ENCODE measurements around the gene TOP2A. TPM values are rescaled to one million over a fixed set of nuclear protein-coding genes. Genes with fewer than 3 reads are reported as not detected.

TOP2A gene
- total RNA-seq, 1 donor from 2014 or later: 114 TPM

- peaks cover 83% of the 10 kb centered on the region for H3K4me1 Mint-ChIP-seq (ENCODE audit: low read depth)
- peak overlapping the region; percentile 85 for H3K27ac Mint-ChIP-seq
- H3K9me3 Mint-ChIP-seq (ENCODE audit: low read depth): no peaks in the 10 kb centered on the region
- H3K27me3 Mint-ChIP-seq: no peaks in the 10 kb centered on the region
- DNase-seq (ENCODE audit: low spot score, unreplicated experiment): no peak
- TF ChIP-seq, protein P1, sequence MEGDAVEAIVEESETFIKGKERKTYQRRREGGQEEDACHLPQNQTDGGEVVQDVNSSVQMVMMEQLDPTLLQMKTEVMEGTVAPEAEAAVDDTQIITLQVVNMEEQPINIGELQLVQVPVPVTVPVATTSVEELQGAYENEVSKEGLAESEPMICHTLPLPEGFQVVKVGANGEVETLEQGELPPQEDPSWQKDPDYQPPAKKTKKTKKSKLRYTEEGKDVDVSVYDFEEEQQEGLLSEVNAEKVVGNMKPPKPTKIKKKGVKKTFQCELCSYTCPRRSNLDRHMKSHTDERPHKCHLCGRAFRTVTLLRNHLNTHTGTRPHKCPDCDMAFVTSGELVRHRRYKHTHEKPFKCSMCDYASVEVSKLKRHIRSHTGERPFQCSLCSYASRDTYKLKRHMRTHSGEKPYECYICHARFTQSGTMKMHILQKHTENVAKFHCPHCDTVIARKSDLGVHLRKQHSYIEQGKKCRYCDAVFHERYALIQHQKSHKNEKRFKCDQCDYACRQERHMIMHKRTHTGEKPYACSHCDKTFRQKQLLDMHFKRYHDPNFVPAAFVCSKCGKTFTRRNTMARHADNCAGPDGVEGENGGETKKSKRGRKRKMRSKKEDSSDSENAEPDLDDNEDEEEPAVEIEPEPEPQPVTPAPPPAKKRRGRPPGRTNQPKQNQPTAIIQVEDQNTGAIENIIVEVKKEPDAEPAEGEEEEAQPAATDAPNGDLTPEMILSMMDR (IDR thresholded peaks at IDR 0.05; ENCODE audit: unreplicated experiment): no peak
- H3K4me3 Mint-ChIP-seq (ENCODE audit: low read depth): no peak overlapping the region
- peaks cover 14% of the 10 kb centered on the region for H3K36me3 Mint-ChIP-seq (ENCODE audit: insufficient read depth)
Measured at GRCh38 chr17:40348136-40348504, 69.6 kb downstream of the TOP2A start.

DNA sequence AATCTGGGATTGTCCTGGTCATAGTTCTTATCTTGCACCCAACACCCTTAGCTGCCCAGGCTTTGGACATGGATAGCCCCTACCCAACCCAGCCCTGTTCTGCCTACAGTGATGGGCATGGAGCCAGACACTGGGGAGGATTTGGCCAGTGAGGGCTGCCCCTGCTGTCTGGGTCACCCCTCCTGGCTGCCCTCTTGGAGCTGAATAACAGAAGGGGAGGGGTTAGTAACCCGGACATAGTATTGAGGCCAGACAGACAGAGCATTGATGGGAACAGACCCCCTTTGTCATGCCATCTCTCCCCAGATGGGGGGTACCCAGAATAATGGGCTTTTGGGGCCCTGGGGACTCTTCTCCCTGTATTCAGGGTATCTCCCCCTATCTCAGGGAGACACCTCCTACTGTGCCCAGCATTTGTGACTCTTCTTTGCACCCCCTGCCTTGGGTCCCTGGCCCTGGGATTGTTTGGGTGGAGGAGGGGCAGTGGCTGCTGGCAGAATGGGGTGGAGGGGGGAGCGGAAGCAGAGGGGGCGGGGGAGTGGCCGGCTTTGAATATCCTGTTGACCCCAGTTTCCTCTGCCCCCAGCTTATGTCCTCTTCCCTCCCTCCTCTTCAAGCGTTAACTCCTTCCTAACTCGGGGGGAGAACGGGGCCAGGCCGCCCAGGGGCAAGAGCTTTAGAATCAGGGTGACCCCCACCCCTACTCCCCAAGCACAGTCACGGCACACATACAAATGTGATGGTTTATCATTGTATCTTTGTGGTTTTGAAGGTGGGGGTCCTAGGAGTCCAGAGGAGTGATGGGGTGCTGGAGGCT, 70.2 kb downstream of the TOP2A start:
- Mint-ChIP-seq H3K27me3 (no peaks in the 10 kb centered on the region), H3K36me3 (ENCODE audit: insufficient read depth) (peaks cover 10% of the 10 kb centered on the region), H3K4me1 (ENCODE audit: low read depth) (peaks cover 82% of the 10 kb centered on the region), H3K9me3 (ENCODE audit: low read depth) (no peaks in the 10 kb centered on the region), H3K27ac (peak overlapping the region; percentile 88), H3K4me3 (ENCODE audit: low read depth) (peak overlapping the region; percentile 37)
- no peak for DNase-seq (ENCODE audit: low spot score, unreplicated experiment)
- TF ChIP-seq, protein P1 (IDR thresholded peaks at IDR 0.05; ENCODE audit: unreplicated experiment): no peak

GRCh38 chr17:40346765-40347158, 70.9 kb downstream of the TOP2A start:
- peaks cover 75% of the 10 kb centered on the region for H3K4me1 Mint-ChIP-seq (ENCODE audit: low read depth)
- H3K27me3 Mint-ChIP-seq: no peaks in the 10 kb centered on the region

DNA sequence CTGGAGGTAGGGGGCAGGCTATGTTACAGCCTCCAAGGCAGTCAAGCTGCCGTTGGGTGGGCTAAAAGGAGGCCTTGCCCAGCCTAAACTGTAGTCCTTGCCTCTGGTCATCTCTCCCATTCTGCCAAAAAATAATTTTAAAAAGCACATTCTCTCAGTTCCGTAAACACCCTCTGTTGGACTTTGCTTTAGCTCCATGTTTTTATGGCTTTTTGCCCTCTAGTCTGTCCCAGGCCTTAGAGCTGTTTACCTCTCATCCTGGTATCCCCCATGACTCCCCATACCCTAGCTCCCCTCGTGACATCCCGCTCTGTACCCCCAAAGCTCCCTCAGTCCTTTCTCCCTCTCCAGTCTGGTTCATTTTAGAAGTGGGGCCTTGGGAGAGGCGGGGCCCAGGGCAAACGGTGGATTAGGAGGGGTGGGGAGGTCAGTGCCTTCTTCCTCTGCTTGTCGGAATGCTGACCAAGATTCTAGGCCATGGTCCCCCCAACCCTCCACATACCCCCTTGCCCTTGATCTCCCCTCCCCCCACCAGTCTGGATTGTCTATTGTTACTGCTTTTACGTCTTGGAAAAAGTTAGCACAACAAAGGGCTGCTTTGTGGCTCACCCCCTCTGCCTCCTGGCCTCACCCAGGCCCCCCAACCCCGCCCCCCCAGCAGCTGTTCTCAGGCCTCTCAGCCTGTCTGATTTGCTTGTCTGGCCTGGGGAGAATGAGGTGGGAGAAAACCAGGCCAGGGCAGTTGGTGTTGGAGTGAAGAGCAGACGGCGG, 71.5 kb downstream of the TOP2A start:
- no peak for DNase-seq (ENCODE audit: low spot score, unreplicated experiment)
- no peaks in the 10 kb centered on the region for H3K9me3 Mint-ChIP-seq (ENCODE audit: low read depth)
- TF ChIP-seq, protein P1 (IDR thresholded peaks at IDR 0.05; ENCODE audit: unreplicated experiment): no peak
- H3K36me3 Mint-ChIP-seq (ENCODE audit: insufficient read depth): peaks cover 4% of the 10 kb centered on the region
- H3K27ac Mint-ChIP-seq: peak overlapping the region; percentile 97
- peaks cover 69% of the 10 kb centered on the region for H3K4me1 Mint-ChIP-seq (ENCODE audit: low read depth)
- no peaks in the 10 kb centered on the region for H3K27me3 Mint-ChIP-seq
- peak overlapping the region; percentile 89 for H3K4me3 Mint-ChIP-seq (ENCODE audit: low read depth)

More at GRCh38 chr17:40346765-40347158, 70.9 kb downstream of the TOP2A start:
- TF ChIP-seq, protein P1 (IDR thresholded peaks at IDR 0.05; ENCODE audit: unreplicated experiment): no peak
- Mint-ChIP-seq H3K27ac (peak overlapping the region; percentile 88), H3K36me3 (ENCODE audit: insufficient read depth) (peaks cover 5% of the 10 kb centered on the region), H3K4me3 (ENCODE audit: low read depth) (peak overlapping the region; percentile 37), H3K9me3 (ENCODE audit: low read depth) (no peaks in the 10 kb centered on the region)
- no peak for DNase-seq (ENCODE audit: low spot score, unreplicated experiment)

DNA sequence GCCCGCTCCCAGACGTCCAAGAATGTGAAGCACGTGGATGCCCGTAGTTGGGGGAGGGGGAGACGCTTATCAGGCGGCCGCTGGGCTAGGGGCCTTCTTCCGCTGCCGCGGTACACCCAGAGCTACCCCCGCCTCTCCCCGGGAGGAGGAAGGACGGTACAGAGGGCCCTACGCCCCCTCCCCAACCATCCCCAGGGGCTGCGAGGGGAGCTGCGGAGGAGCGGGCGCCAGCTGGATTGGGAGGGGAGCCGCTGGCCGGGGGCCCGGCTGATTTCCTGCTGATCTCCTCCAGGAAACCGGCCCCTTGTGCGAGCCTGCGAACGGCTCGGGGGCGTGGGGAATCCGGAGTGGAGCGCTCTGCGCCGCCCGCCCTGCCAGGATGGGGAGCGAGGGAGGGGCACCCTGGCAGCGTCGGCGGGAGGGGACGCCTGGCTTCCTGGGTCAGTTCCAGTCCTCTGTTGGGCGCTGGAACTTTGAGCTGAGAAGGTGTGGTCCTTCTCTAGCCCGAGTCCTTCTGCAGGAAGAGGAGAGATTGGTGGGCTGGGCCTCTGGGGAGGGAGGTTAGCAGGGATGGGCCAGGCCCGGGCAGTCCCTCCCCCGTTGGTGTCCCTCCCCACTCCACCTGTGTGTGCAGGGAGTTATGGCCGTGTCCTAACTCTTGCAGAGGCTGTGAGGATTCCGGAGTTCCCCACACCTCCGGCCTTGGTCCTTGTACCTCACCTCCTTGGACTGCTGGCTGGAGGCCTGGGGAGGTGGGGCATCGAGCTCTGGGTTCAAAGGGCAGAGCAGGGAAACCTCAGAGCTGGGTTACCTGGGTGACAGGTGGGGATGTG, 72.3 kb downstream of the TOP2A start:
- peaks cover 68% of the 10 kb centered on the region for H3K4me1 Mint-ChIP-seq (ENCODE audit: low read depth)
- H3K4me3 Mint-ChIP-seq (ENCODE audit: low read depth): peak overlapping the region; percentile 89
- no peaks in the 10 kb centered on the region for H3K27me3 Mint-ChIP-seq
- peak overlapping the region; percentile 97 for H3K27ac Mint-ChIP-seq
- TF ChIP-seq, protein P1 (IDR thresholded peaks at IDR 0.05; ENCODE audit: unreplicated experiment): no peak
- DNase-seq (ENCODE audit: low spot score, unreplicated experiment): peak; percentile 46
- no peaks in the 10 kb centered on the region for H3K9me3 Mint-ChIP-seq (ENCODE audit: low read depth)
- H3K36me3 Mint-ChIP-seq (ENCODE audit: insufficient read depth): peaks cover 4% of the 10 kb centered on the region

All from progenitor cell of endocrine pancreas (in vitro differentiated cells).